ENCODE data around the gene MRPL40. TPM values are rescaled to one million over a fixed set of nuclear protein-coding genes. Genes with fewer than 3 reads are reported as not detected.

MRPL40 gene
- total and polyA plus RNA-seq, 2 of the 13 experiments (the other 11 are each of a cell fraction or from before 2014, with no cell fraction given): 42.7 to 79.7 TPM

GRCh38 chr22:19479355-19480172 lies 47.2 kb downstream of the MRPL40 start, which contains the start of gene CDC45 (continued):
- no peak for TF ChIP-seq ZNF350 (CRISPR knock-in tag; IDR thresholded peaks at IDR 0.05; ENCODE audit: borderline replicate concordance, low read depth)
- no peak for TF ChIP-seq SMARCE1 (IDR thresholded peaks at IDR 0.05; ENCODE audit: borderline replicate concordance)
- TF ChIP-seq TERF1 (CRISPR knock-in tag; IDR thresholded peaks at IDR 0.05): no peak
- peak; percentile 12; the same call in 1 of the 2 replicates for TF ChIP-seq ZBTB7B (CRISPR knock-in tag; IDR thresholded peaks at IDR 0.05)
- peak; percentile 85; the same call in 1 of the 2 replicates for TF ChIP-seq GMEB1 (CRISPR knock-in tag; IDR thresholded peaks at IDR 0.05; ENCODE audit: borderline replicate concordance)
- TF ChIP-seq E2F1 (CRISPR knock-in tag; IDR thresholded peaks at IDR 0.05): peak; percentile 89
- no peak for TF ChIP-seq HES4 (CRISPR knock-in tag; IDR thresholded peaks at IDR 0.05; ENCODE audit: borderline replicate concordance)
- peak; percentile 99 for TF ChIP-seq CREM (IDR thresholded peaks at IDR 0.05)
- TF ChIP-seq CREM (CRISPR knock-in tag; IDR thresholded peaks at IDR 0.05): no peak
- 0 out of 2 replicates have a peak, but pooled peaks have one; percentile 3 for TF ChIP-seq CEBPG (CRISPR knock-in tag; IDR thresholded peaks at IDR 0.05)
- TF ChIP-seq MXD1 (CRISPR knock-in tag; IDR thresholded peaks at IDR 0.05): peak; percentile 71; the same call in 1 of the 2 replicates
- peak; percentile 94 for TF ChIP-seq TFDP2 (CRISPR knock-in tag; IDR thresholded peaks at IDR 0.05)
- TF ChIP-seq ZFY (CRISPR knock-in tag; IDR thresholded peaks at IDR 0.05): no peak
- TF ChIP-seq MNT (IDR thresholded peaks at IDR 0.05): peak; percentile 20; the same call in 1 of the 2 replicates
- TF ChIP-seq ATF7 (IDR thresholded peaks at IDR 0.05): no peak
- no peak for TF ChIP-seq ATF7 (CRISPR knock-in tag; IDR thresholded peaks at IDR 0.05)
- TF ChIP-seq TBX2 (CRISPR knock-in tag; IDR thresholded peaks at IDR 0.05; ENCODE audit: borderline replicate concordance): peak; percentile 47; the same call in 1 of the 2 replicates
- TF ChIP-seq ZNF549 (CRISPR knock-in tag; IDR thresholded peaks at IDR 0.05): no peak
- no peak for TF ChIP-seq ZNF180 (CRISPR knock-in tag; IDR thresholded peaks at IDR 0.05; ENCODE audit: borderline replicate concordance, low read depth)
- TF ChIP-seq ZKSCAN1 (IDR thresholded peaks at IDR 0.05; ENCODE audit: low read length): no peak
